Measurements from ENCODE around the gene DNAH2. TPM values are rescaled to one million over a fixed set of nuclear protein-coding genes. Genes with fewer than 3 reads are reported as not detected.
A peak's percentile ranks its signal among the peaks of the same experiment; 100 is the strongest.

DNAH2 gene
- total RNA-seq, 1 donor from 2014 or later = 0.31 TPM

DNA sequence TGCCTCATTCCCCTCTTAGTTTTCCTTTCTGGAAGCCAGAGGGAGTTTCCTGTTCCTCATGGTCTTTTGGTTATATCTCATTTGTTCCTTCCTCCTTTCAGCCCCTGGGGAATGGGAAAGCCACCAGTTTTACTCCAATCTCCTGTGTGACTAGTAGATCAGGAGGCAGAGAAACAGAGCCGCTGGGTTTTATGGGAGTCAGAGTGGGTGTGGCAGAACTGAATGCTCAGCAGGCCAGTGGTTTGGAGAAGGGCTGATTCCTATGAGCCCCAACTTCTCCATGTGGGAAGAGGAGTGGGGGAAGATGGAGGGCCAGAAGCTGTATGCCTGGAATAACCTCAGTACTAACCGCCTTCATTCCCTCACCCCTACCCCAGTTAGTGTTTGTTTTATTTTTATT, 4.1 kb downstream of the DNAH2 start:
- no peak for DNase-seq

DNA sequence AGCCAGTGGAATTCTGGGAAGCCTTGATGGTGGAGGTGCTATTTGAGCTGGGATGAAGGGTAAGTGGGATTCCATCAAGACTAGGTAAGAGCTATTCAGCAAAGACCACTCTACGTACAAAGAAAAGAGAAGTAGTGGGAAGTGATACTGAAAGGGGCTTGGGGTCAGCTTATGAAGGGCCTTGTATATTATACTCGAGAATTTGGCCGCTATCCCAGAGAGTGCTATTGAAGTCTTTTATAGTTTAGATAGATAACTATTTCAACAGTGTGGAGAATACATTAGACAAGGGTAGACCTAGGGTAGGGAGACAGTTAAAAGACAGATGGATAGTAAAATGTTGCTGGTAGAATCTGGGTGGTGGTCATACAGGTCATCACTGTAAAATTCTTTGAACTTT, 10.3 kb downstream of the DNAH2 start:
- no peak for DNase-seq

DNA sequence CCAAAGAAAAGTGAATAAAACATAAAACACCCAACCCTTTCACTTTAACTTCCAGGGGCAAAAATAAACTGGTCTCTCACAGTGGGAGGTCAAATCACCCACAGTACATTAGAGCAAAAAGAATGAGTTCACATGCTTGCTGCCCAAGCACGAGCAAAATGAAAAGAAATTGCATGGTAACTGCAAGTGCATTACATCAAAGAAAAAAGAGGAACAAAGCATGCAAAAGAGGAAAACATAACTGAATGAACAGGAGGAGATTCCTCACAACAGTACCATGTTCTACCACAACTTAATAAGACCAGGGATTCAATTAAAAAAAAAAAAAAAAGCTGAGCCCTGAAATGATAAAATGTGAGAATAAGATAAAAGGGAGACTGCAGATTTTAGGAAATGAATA, 12.3 kb downstream of the DNAH2 start:
- DNase-seq = no peak

DNA sequence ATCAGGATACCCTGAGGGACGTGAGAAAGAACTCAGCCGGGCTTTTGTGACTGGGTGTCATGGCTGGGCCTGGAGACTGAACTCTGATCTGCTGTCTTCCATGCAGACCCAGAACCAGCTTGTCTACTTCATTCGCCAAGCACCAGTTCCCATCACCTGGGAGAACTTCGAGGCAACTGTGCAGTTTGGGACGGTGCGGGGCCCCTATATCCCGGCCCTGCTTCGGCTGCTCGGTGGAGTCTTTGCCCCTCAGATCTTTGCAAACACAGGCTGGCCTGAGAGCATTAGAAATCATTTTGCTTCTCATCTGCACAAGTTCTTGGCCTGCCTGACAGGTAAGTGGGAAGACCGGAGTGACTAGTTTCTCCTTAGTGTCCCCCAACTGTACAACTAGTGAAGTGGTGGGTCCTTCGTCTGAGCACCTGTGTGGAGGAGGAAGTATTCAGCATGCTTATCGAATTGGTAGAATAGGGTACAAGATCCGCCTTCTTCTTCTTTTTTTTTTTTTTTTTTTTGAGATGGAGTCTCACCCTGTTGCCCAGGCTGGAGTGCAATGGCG, 15.5 kb downstream of the DNAH2 start:
- no peak for DNase-seq

DNA sequence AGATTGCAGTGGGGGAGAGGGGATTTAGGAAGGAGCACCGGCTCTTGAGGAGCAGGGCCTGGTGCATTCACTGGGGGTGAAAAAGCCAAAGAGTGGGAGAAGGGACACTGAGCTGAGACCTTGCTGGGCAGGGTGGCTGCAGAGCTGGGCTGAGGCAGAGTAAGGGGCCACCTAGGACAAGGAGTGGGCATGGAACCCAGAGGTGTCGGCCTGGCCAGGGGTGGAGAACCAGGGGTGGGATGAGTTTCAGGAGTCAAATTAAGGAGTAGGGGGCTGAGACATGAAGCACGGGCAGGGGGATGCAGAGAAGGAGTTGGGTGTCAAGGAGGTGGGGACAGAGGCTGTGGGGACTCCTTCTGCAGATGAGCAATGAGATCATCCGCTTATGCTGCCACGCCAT, 20.1 kb downstream of the DNAH2 start:
- no peak for DNase-seq

DNA sequence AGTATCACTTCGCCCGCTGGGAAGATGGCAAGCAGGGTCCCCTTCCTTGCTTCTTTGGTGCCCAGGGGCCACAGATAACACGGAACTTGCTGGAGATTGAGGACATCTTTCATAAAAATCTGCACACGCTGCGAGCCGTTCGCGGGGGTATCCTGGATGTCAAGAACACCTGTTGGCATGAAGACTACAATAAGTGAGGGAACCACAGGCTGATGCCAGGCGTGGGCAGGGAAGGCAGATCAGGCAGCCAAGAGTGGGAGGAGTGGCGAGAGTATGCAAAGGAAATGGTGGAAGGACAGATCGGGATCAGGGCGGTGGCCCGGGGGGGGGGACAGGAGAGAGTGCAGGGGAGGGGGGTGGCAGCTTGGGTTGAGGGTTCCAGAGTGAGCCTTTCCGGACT, 22.2 kb downstream of the DNAH2 start:
- DNase-seq = no peak

DNA sequence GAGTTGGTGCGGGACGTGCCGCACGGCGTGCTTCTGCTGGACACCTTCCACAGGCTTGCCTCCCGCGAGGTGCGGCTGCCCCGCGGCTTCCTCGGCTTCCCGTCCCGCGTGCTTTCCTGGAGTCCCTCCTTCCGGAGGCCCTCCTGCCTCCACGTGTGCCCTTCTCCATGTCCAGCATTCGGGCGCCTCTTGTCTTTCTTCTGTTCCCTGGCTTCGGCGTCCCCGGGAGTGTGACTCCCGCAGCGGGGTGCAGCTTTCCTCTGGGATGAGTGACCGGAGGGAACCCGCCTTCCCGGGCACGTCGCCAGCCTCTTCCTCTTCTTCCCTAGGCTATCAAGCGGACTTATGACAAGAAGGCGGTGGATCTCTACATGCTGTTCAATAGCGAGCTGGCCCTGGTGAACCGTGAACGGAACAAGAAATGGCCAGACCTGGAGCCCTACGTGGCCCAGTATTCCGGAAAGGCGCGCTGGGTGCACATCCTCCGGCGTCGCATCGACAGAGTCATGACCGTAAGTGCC, 23.0 kb downstream of the DNAH2 start:
- DNase-seq = no peak

DNA sequence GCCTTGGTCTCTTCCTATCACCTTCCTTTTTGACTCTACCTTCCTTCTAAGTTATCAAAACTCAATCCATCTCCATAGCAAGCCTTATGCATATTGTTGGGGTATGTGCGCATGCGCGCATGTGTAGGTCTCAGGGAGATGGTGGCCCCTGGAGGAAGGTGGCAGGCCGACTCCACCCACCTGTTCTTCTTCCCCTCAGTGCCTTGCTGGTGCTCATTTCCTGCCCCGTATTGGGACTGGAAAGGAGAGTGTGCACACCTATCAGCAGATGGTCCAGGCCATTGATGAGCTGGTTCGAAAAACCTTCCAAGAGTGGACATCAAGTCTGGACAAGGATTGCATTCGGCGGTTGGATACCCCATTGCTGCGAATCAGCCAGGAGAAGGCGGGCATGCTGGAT, 25.2 kb downstream of the DNAH2 start:
- DNase-seq = no peak

DNA sequence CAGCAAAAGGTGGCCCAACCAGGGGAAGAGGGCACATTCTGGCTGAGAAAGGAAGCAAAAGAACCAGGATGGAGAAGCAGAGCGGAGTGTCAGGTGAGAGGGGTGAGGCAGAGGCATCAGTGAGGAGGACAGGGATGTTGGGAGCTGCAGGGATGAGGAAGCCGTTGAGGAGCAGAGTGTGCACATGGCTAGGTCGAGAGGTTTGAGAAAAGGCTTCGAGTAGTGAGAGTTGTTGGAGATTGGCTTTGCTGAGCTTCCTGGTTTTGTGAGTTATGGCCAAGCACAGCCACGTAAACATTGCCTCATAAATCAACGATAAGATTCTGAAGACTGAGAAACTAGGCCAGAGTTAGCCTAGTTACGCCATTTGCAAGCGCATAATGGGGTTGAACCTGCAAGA, 26.9 kb downstream of the DNAH2 start:
- DNase-seq = no peak

DNA sequence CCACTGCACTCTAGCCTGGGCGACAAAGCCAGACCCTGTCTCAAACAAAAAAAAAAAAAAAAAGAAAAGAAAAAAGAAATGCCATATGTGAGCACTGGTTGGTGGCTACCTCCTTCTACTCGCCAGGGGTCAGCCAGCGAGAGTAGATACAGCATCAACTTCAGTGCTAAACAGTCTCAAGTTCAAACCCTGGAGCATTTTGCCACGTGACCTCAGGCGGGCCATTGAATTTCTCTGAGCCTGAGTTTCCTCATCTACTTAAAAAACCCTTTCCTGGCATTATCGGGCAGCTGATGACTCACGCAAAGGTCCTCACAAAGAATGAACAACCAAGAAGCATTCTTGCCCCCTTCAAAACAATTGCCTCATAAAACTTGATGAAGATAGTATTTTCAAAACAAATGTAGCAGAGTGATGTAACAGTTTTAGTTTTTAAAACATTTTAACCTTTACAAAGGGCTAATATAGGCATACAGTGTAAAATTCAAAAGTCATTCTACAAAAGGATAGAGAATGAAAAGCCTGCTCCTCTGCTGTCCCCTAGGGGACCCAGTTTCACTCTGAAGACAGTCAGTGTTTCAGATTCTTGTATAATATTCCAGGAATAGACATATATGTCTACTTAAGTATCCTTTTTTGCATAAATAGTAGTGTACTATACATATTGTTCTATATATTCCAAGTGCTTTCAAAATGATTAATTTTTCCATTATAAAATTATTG, 28.4 kb downstream of the DNAH2 start:
- DNase-seq = no peak

DNA sequence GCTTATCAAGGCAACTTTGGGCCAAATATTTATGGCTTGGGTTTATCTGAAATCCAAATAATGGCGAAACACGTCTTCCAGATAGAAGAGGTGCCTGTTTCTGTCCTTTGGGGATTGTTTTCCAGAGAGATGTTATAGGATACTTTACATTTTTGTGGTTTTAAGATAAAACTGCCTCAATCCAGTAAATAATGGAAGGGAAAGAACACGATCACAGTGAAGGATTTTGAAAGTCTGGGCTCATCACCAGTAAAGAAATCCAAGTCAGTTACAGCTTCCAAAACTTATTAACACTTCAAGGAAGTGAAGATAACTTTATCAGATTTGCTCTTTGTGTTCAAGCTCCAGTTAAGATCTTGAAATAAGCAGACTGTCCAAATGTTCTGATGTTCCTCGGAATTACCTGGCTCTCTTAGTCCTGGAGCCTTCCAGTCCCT, 30.1 kb downstream of the DNAH2 start:
- DNase-seq = no peak

DNA sequence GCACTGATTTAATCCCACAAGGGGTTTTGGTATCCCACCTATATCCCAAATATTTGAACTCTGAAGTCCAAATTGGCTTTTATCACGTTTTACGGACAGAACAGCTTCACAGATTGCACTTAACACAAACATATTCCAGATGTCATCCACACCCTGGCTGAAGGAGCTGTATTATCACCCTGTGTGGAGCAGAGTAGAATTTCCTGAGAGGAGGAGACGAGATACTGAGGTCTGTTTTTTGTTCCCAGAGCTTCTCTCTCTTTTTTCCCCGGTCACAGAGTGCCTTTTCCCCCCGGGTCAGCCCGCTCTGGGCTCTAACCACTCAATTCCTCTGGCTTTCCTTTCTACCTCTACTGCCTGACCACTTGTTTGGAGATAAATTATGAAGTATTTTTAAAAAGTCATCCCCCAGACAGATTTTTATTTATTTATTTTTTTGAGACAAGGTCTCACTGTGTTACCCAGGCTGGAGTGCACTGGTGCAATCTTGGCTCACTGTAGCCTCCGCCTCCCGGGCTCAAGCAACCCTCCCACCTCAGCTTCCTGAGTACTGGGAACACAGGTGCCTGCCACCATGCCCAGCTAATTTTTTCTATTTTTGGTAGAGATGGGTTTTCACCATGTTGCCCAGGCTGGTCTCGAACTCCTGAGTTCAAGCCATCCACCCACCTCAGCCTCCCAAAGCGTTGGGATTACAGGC, 30.7 kb downstream of the DNAH2 start:
- no peak for DNase-seq

DNA sequence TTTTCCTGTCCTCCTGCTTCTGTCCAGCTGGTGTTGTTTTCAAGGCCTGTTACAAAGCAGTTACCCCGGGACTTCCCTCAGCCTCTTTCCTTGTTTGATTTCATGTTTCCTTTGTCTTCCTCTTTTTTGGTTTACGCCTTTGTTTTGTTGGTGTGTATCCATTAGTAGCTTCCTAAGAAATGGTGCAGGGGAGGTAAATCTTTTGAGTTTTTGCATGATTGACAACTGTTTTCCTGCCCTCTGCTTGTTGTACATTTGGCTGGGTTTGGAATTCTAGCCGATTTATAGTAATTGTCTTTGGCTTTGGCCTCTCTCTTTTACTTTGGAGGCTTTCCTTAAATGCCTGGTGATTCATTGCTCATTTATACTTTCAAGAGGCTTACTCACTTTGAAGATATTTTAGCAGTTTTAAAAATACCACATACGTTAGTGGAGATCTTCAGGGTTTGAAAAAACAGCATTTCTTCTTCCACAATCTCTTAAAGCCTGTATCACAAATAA, 32.8 kb downstream of the DNAH2 start:
- DNase-seq = no peak

DNA sequence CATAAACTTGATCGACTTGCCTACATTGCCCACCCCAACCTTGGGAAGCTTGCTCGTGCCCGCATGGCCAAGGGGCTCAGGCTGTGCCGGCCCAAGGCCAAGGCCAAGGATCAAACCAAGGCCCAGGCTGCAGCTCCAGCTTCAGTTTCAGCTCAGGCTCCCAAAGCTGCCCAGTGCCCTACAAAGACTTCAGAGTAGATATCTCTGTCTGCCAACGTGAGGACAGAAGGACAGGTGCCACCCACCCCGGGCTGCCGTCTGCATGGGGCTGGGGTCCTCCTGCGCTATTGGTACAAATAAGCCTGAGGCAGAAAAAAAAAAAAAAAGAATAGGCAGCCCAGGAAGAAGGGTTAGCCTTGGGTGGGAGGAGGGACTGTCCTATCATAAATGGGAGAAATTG, 37.1 kb downstream of the DNAH2 start:
- no peak for DNase-seq

DNA sequence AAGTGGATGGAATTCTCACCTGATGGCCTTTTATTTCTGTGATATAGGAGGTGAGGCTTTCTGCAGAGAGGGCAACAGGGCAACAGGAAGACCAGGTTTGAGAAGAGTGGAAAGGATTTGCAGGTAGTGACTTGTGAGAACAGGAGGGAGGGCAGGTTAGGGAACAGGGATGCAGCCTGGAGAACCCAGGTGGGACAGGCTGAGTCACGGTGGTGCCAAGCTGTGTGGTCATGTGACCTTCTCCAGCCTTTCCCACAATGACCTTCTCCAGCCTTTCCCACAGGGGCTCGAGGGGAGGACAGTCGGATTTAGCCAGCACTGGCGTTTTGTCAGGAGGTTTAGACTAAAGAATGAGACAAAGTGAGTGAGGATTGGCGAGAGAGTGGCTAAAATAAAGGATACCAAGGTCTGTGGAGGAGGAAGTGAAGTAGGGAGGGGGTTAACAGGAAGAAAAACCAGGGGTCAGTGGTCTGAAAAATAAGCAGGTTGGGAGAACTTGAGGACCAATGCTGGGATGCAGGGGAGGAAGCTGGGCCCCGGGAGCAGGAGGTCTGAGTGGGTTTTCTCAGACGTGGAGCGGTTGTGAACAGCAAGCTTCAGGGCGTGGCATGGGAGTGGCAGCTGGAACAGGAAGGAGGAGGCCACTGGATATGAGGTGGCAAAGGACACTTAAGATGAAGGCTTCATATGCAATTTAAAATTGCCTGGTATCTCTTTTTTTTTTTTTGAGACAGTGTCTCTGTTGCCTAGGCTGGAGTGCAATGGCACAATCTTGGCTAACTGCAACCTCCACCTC, 37.7 kb downstream of the DNAH2 start:
- no peak for DNase-seq

DNA sequence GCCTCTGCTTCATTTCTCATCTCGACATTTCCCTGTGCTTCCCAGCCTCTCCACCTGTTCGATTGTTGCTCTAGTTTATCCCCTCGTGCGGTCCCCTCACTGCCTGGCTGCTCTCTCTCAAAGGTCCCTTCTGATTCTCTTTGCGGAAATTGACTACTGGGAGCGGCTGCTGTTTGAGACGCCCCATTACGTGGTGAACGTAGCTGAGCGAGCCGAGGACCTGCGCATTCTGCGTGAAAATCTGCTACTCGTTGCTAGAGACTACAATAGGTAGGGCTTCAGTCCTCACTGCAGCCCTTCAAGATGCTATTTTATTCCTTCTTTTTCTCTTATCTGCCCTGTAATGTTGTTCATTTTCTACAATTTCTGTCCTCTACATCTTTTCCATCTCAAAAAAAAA, 39.4 kb downstream of the DNAH2 start:
- DNase-seq = no peak

DNA sequence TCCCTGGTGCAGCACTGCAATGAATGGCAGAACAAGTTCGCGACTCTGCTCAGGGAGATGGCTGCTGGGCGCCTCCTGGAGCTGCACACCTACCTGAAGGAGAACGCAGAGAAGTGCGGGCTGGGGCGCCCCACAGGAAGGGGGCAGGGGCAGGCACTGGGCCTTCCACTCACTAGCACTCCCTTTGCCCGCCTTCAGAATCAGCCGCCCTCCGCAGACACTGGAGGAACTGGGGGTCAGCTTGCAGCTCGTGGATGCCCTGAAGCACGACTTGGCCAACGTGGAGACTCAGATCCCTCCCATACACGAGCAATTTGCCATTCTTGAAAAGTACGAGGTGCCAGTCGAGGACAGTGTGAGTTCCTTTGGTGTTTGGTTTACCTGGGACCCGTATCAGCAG, 46.4 kb downstream of the DNAH2 start:
- no peak for DNase-seq

DNA sequence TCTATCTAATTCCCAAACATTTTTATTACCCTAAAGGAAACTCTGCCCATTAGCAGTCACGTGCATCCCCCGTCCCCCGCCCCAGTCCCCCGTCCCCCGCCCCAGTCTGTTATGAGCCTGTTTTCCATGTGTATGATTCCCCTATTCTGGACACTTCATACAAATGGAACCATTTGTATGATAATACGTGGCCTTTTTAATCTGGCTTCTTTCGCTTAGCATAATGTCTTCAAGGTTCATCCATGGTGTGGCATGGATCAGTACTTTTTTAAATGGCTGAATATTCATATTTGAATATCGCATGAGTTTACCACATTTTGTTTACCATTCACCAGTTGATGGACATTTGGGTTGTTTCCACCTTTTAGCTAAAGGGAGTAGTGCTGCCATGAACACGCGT, 49.5 kb downstream of the DNAH2 start:
- DNase-seq = no peak

DNA sequence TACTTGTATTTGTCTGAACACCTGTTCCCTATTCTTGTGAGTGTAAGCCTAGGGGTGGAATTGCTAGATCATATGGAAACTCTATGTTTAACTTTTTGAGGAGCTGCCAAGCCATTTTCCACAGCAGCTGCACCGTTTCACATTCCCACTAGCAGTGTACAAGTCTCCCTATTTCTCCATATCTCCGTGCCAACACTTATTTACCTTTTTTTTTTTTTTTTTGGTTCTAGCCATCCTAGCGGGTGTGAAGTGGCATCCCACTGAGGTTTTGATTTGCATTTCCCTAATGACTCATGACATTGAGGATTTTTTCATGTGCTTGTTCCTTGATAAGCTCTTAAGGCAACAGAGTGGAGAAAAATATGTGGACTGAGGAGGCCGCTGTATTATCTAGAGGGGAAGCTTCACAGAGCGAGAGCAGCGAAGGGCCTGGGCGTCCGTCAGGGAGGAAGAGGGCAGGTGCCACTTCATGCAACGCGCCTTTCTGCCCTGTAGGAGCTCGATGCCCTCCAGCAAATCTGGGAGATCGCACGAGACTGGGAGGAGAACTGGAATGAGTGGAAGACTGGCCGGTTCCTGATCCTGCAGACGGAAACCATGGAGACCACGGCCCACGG, 50.0 kb downstream of the DNAH2 start:
- DNase-seq = peak; percentile 85

DNA sequence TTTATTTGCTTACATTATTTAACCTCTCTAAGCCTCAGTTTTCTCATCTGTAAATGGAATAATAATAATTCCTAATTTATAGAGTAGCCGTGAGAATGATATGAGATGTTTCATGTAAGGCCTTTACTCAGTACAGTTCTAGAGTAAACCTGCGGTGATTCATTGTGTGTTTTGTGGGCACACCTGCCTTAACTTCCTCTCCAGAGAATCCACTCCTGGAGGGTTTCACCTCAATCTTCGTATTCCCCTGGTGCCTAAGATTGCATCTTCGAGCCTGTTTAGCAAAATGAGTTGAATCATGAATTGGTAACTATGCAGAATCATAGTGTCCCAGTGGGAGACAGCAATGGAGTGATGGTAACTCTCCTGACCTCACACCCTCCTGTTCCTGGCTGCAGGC, 52.3 kb downstream of the DNAH2 start:
- DNase-seq = no peak

DNA sequence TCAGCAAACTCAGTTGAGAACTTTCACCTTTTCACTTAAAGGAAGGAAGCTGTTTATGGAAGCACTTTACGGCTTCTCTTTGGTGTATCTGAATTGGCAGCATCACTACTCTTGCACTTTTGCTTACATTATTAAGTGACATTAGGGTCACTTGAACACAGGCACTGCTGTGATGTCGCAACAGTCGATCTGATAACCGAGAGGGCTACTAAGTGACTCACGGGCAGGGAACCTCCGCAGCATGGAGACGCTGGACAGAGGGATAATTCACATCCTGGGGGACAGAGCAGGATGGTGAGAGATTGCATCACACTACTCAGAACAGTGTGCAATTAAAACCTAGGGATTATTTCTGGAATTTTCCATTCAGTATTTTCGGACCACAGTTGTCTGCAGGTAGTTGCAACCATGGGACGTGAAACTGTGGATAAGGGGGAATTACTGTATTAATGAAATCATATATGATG, 56.5 kb downstream of the DNAH2 start:
- DNase-seq = no peak

DNA sequence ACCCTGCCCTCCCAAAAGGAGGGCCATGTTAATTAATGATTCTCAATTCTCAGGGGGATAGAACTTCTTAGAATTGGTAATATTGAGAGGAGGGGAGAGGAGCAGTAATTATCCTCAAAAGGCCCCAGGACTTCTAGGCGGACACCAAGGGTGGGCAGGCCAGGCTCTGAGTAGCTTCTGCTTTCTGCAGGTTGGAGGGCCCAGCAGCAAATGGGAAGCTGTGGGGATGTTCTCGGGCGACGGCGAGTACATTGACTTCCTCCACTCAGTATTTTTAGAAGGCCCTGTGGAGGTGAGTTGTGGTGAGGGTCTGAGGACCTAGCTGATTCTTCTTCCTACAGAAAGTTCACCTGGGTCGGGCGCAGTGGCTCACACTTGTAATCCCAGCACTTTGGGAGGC, 57.5 kb downstream of the DNAH2 start:
- no peak for DNase-seq
